AG08396 (cell line): Measurements from ENCODE around the gene SLC48A1.
"Not testable (repeated sequence)": the region's sequence is repeated elsewhere in the genome, so short reads cannot be mapped to it uniquely, and the experiment has no call there.

Experiments used
- DNase-seq: peaks from one replicate; pipeline ENCODE4 v3.0.0; 2012; ENCODE audit warnings: low spot score, mixed read lengths

The SLC48A1 gene

DNA sequence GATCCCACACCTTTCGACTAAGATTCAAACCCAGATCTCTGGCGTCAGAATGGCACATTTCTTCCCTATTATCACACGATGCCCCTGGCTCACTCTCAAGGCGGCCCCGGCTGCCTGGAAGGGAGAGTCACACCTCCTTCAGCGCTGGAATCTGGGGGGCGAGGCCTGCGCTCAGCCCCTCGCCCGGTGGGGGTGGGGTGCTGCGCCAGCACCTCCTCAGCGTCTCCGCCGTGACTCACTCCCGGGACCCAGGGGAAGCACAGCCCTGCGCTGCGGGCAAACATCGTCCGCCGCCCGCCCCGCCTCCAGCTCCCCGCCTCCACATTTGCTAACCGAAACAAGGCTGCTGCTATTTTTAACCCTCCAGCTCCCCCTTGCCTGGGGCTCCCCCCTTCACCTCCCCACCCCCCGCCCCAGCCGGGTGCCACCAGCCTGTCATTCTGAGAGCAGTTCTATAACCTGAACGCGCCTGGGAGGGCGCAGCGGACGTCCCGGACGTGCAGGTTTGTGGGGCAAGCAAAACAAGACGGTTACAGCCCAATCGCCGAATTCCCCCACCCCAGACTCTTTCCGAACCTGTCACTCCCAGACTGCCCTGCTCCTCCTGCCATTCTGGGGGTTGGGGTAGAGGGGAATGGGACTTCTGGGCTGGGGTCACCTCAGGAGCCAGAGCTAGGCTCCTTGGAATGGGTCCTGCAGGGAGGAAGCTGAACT is 39.9 kb downstream of the SLC48A1 start:
- DNase-seq, result peak; percentile 89

DNA sequence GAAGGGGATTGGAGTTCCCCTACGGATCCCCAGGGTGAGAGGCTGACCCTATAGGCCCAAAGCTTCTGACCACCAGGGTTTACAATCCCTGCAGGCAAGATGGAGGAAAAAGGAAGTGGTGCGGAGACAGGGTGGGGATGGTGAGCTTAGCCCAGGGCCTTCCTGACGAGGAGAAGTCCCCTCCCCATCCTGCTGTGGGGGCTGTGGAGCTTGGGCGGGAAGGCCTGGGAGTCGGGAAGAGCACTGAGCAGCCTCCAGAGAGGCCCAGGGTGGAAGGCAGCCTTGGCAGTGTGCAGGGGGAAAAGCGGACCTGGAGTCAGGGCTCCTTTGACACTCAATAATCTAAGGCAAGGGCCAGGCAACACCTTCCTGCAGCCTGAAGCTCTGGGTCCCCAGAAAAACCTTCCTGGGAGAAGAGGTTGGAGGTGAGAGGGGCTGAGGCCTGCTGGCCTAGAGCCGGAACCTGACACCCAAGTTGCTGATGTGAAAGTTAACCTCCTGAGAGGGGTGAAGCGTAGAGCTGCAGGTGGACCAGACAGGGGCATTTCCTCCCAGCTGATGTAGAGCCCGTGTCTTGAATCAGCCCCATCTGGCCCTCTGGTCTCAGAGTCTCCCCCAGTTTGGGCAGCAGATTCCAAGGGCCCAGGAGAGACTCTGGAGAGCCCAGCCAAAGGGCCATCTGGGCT is 40.6 kb downstream of the SLC48A1 start:
- DNase-seq, result no peak

DNA sequence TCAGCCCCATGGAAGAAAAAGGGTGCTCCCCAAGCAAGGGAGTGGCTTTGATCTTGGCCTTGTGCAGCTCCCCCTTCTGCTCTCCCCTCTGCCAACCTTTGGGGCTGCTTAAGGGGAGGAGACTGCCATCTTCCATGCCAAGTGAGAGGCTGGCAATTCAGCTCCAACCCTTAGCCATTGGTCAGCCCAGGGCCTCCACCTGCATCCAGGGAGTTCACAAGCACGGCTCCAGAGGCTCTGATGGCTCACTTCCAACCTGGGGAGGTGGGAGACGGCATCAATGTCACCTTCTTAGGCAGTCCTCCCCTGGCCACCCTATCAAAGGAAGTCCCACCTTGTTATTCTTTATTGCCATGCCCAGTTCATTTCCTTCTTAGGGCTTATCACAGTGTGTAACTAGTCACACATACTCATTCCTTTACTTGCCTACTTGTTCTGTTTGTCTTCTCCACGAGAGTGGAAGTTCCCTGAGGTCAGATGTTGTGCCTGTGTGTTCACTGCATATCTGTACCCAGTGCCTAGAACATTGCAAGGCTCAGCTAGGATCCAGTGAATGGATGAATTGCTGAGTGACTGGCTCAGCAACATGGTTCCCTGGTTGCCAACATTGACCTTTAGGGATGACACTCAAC is 41.6 kb downstream of the SLC48A1 start:
- no peak for DNase-seq

DNA sequence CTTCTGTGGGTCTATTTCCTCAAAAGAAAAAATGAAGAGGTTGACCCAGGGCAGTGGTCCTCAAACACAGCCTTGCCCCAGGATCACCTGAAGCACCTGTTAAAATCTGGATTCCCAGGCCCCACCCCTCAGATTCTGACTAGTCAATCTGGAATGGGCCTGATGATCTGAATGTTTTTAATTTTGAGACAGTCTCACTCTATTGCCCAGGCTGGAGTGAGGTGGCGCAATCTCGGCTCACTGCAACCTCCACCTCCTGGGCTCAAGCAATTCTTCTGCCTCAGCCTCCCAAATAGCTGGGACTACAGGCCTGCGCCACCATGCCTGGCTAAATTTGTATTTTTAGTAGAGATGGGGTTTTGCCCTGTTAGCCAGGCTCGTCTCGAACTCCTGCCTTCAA is 42.4 kb downstream of the SLC48A1 start:
- not testable (repeated sequence) for DNase-seq

DNA sequence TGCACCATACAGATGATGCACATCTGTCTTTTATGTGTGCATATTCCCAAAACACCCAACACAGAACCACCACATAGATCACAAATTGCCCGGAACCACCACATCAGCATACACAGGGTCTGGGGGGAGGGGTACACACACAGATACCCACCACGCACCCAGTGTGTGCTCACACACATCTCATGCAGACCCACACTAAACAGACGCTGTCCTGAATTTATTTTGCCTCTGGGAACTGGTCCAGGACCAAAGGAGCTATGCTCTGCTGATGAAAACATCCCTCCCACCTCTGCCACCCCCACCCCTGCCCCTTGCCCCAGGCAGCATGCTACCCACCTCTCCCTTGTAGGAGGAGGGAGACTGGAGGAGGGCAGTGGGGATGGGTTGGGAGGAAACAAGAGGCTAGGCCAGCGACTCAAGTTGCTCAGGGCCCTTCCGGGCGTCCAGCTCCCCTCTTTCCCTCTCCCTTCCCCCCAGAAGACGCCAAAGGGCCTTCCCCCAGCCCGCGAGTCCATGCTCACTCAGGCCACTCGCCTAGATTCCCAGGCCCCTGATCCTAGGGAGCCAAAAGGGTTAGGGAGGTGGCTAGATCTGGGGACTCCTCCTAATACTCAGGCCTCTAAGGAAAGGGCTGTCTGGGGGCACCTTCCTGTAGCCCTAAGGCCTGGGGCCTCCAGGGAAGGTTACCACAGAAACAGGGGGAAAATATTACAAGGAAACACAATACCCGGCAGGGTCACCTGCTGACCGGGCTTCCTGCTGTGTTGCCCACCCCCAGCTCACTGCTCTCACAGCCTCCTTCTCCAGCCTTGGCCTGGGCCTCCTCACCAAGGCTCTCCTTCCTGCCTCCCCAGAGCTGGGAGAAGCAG is 43.6 kb downstream of the SLC48A1 start:
- DNase-seq, result no peak

DNA sequence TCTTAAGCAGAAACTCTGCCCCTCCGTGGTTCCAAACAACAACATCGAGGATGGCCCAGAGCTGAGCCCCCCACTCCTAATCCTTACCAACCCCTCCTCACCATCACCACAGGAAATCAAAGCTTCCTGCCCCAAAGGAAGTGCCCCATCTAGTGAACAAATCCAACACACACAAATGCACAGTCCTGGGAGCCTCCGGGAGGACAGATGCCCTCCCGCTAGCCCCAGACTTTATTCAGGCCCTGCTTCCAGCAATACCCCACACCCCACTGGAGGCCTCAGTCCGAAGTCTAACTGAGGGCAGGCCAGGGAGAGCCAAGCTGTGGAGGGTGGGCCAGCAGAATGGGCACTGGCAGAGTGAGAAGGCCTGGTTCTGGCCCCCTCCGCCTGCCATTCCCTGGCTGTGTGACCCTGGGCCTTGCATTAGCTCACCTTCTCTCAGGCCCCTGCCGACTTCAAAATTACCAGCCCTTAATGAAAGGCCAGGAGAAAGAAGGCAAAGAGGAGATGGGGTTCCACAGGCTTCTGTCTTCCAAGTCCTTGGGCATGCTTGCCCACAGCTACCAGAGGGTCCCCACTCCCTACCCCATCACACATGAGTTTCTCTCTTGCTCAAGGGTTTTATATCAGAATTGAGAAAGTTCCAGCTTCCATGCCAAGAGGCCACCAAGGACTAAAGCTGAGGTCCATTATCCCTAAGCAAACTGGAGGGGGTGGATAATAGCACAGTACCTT is 44.4 kb downstream of the SLC48A1 start:
- DNase-seq, result no peak

DNA sequence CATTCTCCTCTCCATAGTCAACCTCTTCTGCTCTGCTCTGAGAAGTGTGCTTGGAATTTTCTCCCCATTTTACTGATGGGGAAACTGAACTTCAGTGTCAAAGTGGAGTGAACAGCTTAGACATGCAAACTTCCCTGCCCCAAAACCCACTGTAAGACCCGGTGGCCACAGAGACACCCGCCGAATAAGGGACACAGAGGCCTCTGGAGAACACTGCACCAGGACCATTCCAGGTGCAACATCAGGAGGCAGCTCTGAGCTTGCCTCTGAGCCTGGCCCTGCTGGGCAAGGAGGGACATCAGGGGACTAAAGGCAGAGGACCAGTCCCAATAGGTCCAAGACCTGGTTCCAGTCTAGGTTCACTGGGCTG is 45.0 kb downstream of the SLC48A1 start:
- DNase-seq, result no peak

DNA sequence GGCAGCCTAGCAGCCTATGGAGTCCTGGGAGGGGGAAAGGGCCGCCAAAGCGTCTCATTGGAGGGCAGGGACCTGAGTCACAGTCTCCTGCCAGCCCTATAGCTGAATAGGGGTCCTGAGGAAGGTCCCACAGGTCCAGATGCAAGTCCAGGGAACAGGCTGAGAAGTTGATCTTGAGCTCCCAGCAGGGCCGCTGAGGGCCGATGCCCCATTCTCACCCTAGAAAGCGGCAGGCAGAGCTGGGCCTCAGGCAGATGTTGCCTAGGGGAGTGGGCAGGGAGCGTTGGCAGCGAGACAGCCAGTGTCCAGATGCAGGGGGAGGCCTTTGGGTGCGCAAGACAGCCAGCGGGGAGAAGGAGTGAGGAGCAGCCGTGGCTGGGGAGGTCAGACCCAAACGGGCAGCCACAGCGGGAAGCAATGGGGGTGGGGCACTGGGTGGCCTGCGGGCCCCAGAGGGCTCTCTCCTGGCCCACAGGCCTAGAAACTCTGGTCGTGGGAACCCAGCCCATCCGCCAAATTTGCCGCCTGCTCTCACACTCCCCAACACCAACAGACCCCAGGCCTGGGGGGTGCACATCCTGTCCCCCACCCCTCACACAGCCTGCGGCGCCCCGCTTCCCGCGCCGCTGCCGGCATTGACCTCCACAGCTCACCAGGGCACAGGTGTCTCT is 45.6 kb downstream of the SLC48A1 start:
- DNase-seq, result peak; percentile 57

DNA sequence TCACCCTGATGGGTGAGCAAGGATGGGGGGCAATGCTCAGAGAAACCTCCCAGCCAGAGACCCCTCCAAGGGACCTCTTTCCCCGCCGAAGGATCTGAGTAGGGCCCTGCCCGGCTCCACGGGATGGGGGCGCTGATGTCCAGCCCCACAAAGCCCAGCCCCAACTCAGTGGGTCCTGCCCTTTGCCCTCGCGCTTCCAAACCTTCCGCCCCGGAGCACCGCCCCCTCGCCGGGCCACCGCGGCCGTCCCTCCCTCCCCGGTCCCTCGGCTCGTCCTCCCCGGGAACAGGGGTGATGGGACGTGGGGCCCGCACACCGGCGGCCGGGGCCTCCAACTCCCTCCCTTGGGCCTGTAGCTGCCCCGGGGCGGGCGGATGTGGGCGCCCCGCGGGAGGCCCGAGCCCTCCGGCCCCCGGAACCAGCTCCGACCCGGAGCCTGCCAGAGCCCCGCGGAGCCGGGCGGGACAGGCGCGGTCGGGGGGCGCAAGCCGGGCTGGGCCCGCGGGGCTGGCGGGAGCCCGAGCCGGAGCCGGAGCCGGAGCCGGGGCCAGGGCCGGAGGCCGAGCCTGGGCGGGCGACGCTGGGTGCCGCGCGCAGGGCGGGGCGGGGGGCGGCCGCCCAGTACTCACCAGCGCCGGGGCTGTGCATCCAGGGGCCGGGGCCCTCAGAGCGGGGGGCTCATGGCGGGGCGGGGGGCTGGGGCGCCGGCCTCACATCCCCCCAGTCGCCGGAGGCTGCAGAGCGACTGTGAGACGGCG is 46.3 kb downstream of the SLC48A1 start:
- no peak for DNase-seq

DNA sequence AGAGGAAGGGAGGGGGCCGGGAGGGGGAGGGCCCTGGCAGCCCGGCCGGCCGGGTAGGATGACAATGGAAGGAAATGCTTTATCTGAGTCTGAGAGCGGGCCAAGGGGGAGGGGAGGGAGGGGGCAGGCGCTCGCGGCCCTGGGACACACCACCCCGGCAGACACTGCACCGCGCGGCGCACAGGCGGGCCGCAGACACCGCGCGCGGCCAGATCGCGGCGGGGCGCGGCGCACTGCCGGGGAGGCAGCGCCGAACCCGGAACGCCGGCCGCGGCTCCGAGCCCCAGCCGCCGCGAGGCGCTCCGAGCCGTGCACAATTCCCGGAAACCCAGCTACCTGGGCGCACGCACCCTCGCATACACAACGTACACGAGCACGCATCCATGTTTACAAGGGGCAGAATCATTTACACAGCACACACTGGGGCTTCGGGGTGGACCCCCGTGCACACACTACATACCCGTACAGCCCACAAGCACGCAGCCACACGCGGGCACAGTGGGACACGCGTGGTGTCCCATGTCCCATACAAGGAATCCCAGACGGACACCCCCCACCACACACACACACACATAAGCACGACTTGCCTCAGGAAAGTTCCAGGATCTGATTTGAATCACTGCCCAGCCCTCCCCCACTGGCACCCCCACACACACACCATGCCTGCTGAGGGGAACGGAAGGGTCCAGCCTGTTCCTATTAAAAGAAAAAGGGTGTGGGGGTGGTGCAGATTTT is 47.0 kb downstream of the SLC48A1 start, which contains the start of gene HDAC7:
HDAC7 (minus strand) TSS at position 8 of the 735 bp plus-strand sequence. CDS start 118 bp downstream, outside the sequence.
- DNase-seq, result peak; percentile 90

DNA sequence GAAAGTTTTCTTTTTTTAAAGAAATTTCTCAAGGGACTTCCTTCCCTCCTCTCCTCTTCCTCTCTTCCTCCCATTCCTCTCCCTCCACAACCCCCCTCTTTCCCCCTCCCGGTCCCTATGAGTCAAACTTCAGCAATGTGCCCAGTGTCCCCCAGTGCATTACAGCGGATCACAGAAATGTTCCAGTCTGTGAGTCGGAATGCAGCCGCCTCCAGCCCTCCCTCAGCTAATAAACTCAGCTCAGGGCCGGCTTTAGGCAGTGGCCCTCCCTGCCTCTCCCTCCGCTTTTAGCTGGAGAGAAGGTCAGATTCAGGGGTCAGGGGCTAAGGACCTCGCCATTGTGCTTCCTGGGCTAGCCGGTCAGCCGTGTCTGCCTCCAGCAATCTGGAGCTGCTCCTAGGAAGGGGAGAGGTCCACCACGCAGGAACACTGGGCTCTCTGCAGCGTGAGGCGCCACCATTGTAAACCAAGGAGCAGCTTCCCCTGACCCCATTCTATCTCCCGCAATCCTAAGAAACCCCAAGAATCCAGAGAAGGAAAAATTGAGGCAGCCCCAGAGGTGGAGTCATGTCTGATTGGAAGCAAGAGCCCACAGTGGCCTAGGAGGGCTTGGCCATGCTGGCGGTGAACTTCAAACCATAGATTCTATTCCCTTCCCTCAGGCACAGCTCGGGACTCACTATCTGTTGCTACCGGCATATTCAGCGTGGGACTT is 47.8 kb downstream of the SLC48A1 start:
- peak; percentile 95 for DNase-seq

DNA sequence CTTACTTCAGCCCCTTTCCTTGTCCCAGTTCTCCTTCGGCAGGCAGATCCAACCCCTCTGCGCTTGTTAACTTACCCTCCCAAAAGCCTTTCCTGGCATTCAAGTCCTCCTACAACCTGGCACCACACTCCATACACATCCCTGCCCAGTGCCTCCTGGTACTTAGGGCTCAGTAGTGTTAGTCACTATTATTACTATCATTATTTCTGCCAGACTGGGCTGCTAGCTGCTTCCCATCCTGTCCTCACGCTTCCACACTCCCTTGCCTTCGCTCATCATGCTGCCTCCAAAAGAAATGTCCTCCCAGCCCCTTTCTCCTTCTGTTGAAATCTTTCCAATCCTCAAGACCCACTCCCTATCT is 48.3 kb downstream of the SLC48A1 start:
- no peak for DNase-seq

DNA sequence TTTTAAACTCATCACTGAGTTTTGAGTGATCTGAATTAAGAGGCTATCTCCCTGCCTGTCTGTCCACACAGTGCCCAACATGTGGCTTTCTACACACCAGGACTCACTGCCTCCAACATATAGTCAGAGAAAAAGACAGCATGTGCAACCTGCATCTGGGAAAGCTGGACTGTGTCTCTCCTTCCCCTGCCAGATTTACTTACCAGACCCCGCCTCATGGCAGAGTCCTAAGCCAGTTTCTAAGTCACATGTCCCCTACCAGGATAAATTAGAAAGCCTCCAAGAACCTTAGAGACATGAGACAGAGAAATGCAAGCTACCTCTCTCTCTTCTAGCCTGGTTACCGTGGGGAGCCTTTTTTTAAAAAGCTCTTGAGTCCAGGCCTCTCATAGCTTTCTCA is 49.4 kb downstream of the SLC48A1 start:
- DNase-seq, result no peak

DNA sequence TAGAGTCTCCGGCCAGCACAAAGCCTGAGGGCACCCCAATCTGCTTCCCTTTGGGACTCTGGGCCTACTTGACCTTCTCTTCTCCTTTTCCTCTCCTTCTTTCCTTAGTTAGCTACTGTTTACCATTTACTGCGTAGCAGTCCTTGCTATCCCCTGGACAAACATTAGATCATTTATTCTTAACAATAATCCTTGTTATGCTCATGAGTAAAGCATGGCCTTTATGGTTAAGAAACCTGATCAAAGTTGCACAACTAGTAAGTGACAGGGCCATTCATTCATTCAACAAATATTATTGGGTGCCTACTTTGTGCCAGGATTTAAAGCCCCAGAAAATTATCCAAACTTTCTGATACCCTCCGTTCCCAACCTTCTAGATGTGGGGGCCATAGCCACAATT is 49.8 kb downstream of the SLC48A1 start:
- DNase-seq, result no peak

DNA sequence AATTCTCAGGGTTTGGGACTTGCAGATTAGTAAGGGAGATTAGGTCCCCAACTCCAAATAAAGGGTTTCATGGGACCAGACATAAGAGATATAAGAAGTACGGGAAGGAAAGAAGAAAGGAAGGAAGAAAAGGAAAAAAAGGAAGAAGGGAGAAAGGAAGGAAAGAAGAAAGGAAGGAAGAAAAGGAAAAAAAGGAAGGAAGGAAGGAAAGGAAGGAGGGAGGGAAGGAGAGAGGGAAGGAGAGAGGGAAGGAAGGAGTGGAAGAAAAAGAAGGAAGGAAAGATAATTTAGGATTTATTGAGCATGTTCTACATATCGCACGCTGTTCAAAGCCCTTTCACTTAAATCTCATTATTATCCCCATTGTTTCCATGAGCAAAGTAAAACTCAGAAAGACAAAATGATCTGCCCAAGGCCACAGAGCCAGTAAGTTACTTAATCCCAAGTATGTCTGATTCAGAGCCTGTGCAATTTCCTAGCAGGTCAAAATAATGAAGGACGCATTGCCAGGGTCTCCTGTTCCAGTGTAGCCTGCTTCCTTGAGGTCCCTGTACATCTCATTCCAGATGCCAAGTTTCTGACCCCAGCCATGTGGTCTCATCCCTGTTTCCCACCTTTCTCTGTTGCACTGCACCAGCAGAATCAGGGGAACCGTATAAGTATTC is 50.5 kb downstream of the SLC48A1 start:
- DNase-seq, result no peak

DNA sequence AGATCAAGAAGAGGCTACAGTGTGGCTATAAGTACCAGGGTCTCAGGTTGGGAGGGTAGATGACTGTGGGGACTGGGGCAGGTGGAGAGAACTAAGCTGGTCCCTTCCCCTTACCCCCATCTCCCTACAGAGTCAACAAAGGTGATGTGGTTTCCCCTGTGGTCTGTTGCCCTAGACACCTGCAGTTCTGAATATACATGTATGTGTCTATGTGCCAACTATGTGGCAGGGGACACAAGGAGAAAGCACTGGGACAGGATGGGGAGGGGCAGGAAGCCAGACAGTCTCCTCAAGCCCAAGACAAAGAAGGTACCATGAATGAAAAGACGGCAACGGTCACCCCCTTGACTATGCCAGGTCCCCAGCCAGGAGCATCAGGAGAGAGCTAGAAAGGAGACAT is 51.2 kb downstream of the SLC48A1 start:
- no peak for DNase-seq

DNA sequence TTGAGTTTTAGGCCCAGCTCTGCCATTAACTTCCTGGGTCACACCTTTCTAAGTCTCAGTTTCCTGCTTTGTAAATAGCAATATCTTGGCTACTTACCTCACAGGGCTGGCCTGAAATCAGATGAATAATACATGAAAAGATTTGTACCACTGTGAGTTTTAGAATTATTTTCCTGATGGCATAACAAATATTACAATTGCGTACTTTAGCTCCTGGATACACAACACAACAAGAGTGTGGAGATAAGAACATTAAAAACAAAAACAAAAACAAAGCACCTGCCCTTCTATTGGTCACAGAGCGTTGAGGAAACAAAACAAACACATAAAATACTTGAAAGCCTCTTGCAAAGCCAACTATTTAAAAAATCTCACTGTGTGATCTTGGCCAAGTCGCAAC is 51.6 kb downstream of the SLC48A1 start:
- no peak for DNase-seq

DNA sequence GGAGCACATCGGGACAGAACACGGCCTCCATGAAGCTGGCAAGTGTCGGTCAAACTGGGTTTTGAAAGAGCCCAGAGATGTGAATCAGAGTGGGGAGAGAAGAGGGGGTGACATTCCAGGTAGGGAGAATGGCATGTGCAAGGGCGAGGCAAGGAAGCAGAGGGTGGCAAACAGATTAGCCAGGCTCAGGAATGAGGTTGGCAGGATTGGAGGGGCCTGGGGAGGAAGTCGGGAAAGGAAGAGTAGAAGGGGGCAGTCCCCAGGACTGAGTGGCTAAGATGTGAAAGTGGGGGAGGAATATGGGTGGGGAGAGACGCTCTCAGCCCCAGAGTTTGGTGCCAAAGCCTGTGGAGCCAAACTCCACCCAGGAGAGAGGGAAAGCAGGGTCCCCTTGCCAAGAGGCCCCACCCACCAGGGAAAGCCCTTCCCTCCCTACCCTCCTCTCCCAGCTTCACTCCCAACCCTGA is 52.2 kb downstream of the SLC48A1 start:
- no peak for DNase-seq
